Liver (tissue), 9 donors: Measurements from ENCODE around the gene CNOT8. TPM values are rescaled to one million over a fixed set of nuclear protein-coding genes. Genes with fewer than 3 reads are reported as not detected.

Source experiments
- DNase-seq: peaks from one replicate; pipeline ENCODE4 v3.0.0-alpha.2; 2017; ENCODE audit warnings: low spot score
- H3K27ac ChIP-seq, 2 donors: one replicate each; pipeline ENCODE4 v1.7.0; 2013; ENCODE audit warnings: inconsistent platforms in 2 of 2, low read length in 2 of 2, control low read depth in 1 of 2, low read depth in 1 of 2, mild to moderate bottlenecking in 1 of 2
- H3K27me3 ChIP-seq, 4 donors: one replicate each; pipeline versions ENCODE4 v1.6.1 to v1.7.0; 2013; ENCODE audit warnings: low read length in 3 of 4, inconsistent platforms in 1 of 4, mild to moderate bottlenecking in 1 of 4, moderate library complexity in 1 of 4; ENCODE audit not compliant: control insufficient read depth in 4 of 4, insufficient read depth in 4 of 4
- H3K36me3 ChIP-seq, 4 donors: one replicate each; pipeline versions ENCODE4 v1.6.1 to v1.7.0; 2013; ENCODE audit warnings: low read length in 3 of 4, mild to moderate bottlenecking in 3 of 4, low read depth in 1 of 4, moderate library complexity in 1 of 4; ENCODE audit not compliant: control insufficient read depth in 4 of 4, insufficient read depth in 3 of 4
- H3K4me1 ChIP-seq, 4 donors: one replicate each; pipeline versions ENCODE4 v1.6.1 to v1.7.0; 2013; ENCODE audit warnings: low read length in 3 of 4, mild to moderate bottlenecking in 3 of 4, moderate library complexity in 1 of 4; ENCODE audit not compliant: control insufficient read depth in 4 of 4, insufficient read depth in 4 of 4
- H3K4me3 ChIP-seq, 3 donors: one replicate each; pipeline versions ENCODE4 v1.6.1 to v1.7.0; 2013; ENCODE audit warnings: low read length in 3 of 3, control low read depth in 1 of 3, low read depth in 1 of 3, mild to moderate bottlenecking in 1 of 3
- H3K9ac ChIP-seq, 2 donors: one replicate each; pipeline ENCODE4 v1.7.0; 2013; ENCODE audit warnings: low read length in 2 of 2, mild to moderate bottlenecking in 2 of 2, moderate library complexity in 2 of 2, control low read depth in 1 of 2, low read depth in 1 of 2
- H3K9me3 ChIP-seq, 4 donors: one replicate each; pipeline versions ENCODE4 v1.6.1 to v1.7.0; 2013; ENCODE audit warnings: low read length in 3 of 4; ENCODE audit not compliant: control insufficient read depth in 4 of 4
- ATF3 ChIP-seq: IDR thresholded peaks from 2 replicates; pipeline ENCODE4 v1.6.1; 2016; ENCODE audit warnings: antibody characterized with exemption
- EGR1 ChIP-seq, 2 donors: IDR thresholded peaks; 2 replicates each; pipeline ENCODE4 v1.6.1; 2016 to 2018; ENCODE audit warnings: antibody characterized with exemption in 2 of 2, low read depth in 2 of 2
- FOXA1 ChIP-seq: IDR thresholded peaks from 2 replicates; pipeline ENCODE4 v1.6.1; 2016; ENCODE audit warnings: antibody characterized with exemption
- FOXA2 ChIP-seq: IDR thresholded peaks from 2 replicates; pipeline ENCODE4 v1.6.1; 2016; ENCODE audit warnings: antibody characterized with exemption
- GABPA ChIP-seq, 2 donors: IDR thresholded peaks in 1 of 2; conservative IDR thresholded peaks in 1 of 2; 2 replicates each; pipeline ENCODE4 v1.6.1; 2016; ENCODE audit warnings: antibody characterized with exemption in 2 of 2, mild to moderate bottlenecking in 1 of 2, moderate library complexity in 1 of 2
- HNF4A ChIP-seq, 2 donors: conservative IDR thresholded peaks; 2 replicates each; pipeline ENCODE4 v1.6.1; 2016; ENCODE audit warnings: antibody characterized with exemption in 2 of 2, mild to moderate bottlenecking in 2 of 2
- HNF4G ChIP-seq: IDR thresholded peaks from 2 replicates; pipeline ENCODE4 v1.6.1; 2016; ENCODE audit warnings: antibody characterized with exemption
- JUND ChIP-seq, 2 donors: IDR thresholded peaks; 2 replicates each; pipeline ENCODE4 v1.6.1; 2016; ENCODE audit warnings: antibody characterized with exemption in 2 of 2
- MAX ChIP-seq: IDR thresholded peaks from 2 replicates; pipeline ENCODE4 v1.6.1; 2016; ENCODE audit warnings: antibody characterized with exemption
- NR2F2 ChIP-seq: IDR thresholded peaks from 2 replicates; pipeline ENCODE4 v1.6.1; 2016; ENCODE audit warnings: antibody characterized with exemption
- RAD21 ChIP-seq, 2 donors: IDR thresholded peaks; 2 replicates each; pipeline ENCODE4 v1.6.1; 2016; ENCODE audit warnings: antibody characterized with exemption in 2 of 2, mild to moderate bottlenecking in 2 of 2
- REST ChIP-seq: IDR thresholded peaks from 2 replicates; pipeline ENCODE4 v1.6.1; 2016; ENCODE audit warnings: antibody characterized with exemption, mild to moderate bottlenecking
- RXRA ChIP-seq, 2 donors: IDR thresholded peaks; 2 replicates each; pipeline ENCODE4 v1.6.1; 2017 to 2018; ENCODE audit warnings: antibody characterized with exemption in 2 of 2, mild to moderate bottlenecking in 1 of 2
- SP1 ChIP-seq: IDR thresholded peaks from 2 replicates; pipeline ENCODE4 v1.6.1; 2018; ENCODE audit warnings: antibody characterized with exemption, mild to moderate bottlenecking
- TAF1 ChIP-seq: conservative IDR thresholded peaks from 2 replicates; pipeline ENCODE4 v1.6.1; 2016; ENCODE audit warnings: antibody characterized with exemption, mild to moderate bottlenecking
- YY1 ChIP-seq: IDR thresholded peaks from 2 replicates; pipeline ENCODE4 v1.6.1; 2016; ENCODE audit warnings: antibody characterized with exemption, mild to moderate bottlenecking
- WGBS: extraction: QIAGEN DNeasy Blood & Tissue Kit; methylation state at CpG from one replicate; pipeline ENCODE4 v1.1.7; 2013; 5-methylcytosine and 5-hydroxymethylcytosine counted together
- polyA plus RNA-seq, 2 donors: library from polyadenylated mRNA; stranded (reverse) in 1 of 2; unstranded in 1 of 2; fragments of 200-250 nt in 1 of 2; fragments of >200 nt in 1 of 2; fragmentation: Nextera tagmentation in 1 of 2; extraction: Ambion mirVana in 1 of 2; gene quantifications; one replicate each; pipeline versions ENCODE4 v1.2.1 to v1.2.3, GENCODE V29; 2013 to 2015
- total RNA-seq, 2 donors: library from RNA; depleted of rRNA; stranded (reverse); fragments of >200 nt; gene quantifications; one replicate each; pipeline ENCODE4 v1.2.3, GENCODE V29; 2014
- TF ChIP-seq, protein P1 (sequence below): IDR thresholded peaks from 2 replicates; pipeline ENCODE4 v1.6.1; 2016; ENCODE audit warnings: antibody characterized with exemption
- TF ChIP-seq, protein P2 (sequence below): fragments of 150-350 bp; IDR thresholded peaks from 2 replicates; pipeline ENCODE4 v1.5.1; 2017; ENCODE audit warnings: improper control_type of control experiment, low read depth, low read length; ENCODE audit not compliant: missing input control
- donor health status: healthy.
- donor health status: healthy.
- donor health status: healthy.
- donor health status: healthy.
- donor health status: healthy.

CNOT8 gene
- total and polyA plus RNA-seq, 4 donors = 12.6 to 38.9 (median 20.8) TPM

DNA sequence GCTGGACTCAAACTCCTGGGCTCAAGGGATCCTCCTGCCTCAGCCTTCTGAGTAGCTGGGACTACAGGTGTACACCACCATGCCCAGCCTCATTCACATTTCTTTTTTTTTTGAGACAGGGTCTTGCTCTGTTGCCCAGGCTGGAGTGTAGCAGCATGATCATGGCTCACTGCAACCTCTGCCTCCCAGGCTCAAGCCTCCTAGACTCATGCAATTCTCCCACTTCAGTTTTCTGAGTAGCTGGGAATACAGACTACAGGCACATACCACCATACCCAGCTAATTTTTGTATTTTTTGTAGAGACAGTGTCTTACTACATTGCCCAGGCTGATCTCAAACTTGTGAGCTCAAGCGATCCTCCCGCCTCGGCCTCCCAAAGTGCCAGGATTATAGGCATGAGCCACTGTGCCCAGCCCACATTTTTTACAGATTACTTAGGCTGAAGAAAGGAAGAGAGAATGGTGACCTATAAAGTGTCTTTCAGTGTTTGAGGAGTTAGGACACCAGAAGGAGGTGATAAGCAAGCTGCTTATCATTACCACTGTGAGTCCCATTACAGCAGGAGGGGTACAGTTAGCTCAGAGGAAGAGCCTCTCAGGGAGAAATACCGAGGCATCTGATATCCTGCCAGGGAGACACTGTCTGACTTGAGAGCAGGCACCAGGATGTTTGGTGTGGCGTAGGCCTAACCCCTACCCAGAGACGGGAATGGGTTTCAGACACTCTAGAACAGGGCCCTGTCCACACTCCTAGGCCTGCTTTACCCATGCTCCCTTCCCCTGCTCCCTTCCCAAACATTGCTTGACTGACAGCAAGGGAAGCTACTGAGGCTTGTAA, 17.8 kb upstream of the CNOT8 start:
- H3K27ac ChIP-seq = no peak overlapping the region
- DNase-seq = peak; percentile 60
- no peaks in the 10 kb centered on the region for H3K36me3 ChIP-seq
- peaks cover 10 to 28% (median 16%) of the 10 kb centered on the region in 4 donors for H3K4me1 ChIP-seq
- H3K4me3 ChIP-seq = no peak overlapping the region
- no peak overlapping the region for H3K9ac ChIP-seq
- WGBS = 81% methylated on average over 6 of the region's 6 CpGs
- no peak for TF ChIP-seq FOXA2
- TF ChIP-seq ATF3 = no peak
- TF ChIP-seq HNF4A (conservative IDR thresholded peaks at IDR 0.05) = no peak
- no peak for TF ChIP-seq EGR1 (IDR thresholded peaks at IDR 0.05; ENCODE audit: low read depth in 2 of 2)
- TF ChIP-seq, protein P1, sequence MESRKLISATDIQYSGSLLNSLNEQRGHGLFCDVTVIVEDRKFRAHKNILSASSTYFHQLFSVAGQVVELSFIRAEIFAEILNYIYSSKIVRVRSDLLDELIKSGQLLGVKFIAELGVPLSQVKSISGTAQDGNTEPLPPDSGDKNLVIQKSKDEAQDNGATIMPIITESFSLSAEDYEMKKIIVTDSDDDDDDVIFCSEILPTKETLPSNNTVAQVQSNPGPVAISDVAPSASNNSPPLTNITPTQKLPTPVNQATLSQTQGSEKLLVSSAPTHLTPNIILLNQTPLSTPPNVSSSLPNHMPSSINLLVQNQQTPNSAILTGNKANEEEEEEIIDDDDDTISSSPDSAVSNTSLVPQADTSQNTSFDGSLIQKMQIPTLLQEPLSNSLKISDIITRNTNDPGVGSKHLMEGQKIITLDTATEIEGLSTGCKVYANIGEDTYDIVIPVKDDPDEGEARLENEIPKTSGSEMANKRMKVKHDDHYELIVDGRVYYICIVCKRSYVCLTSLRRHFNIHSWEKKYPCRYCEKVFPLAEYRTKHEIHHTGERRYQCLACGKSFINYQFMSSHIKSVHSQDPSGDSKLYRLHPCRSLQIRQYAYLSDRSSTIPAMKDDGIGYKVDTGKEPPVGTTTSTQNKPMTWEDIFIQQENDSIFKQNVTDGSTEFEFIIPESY = no peak
- TF ChIP-seq RAD21 (IDR thresholded peaks at IDR 0.05) = no peak
- no peak for TF ChIP-seq SP1
- TF ChIP-seq NR2F2 = no peak
- TF ChIP-seq, protein P2, sequence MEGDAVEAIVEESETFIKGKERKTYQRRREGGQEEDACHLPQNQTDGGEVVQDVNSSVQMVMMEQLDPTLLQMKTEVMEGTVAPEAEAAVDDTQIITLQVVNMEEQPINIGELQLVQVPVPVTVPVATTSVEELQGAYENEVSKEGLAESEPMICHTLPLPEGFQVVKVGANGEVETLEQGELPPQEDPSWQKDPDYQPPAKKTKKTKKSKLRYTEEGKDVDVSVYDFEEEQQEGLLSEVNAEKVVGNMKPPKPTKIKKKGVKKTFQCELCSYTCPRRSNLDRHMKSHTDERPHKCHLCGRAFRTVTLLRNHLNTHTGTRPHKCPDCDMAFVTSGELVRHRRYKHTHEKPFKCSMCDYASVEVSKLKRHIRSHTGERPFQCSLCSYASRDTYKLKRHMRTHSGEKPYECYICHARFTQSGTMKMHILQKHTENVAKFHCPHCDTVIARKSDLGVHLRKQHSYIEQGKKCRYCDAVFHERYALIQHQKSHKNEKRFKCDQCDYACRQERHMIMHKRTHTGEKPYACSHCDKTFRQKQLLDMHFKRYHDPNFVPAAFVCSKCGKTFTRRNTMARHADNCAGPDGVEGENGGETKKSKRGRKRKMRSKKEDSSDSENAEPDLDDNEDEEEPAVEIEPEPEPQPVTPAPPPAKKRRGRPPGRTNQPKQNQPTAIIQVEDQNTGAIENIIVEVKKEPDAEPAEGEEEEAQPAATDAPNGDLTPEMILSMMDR = no peak
- no peak for TF ChIP-seq REST
- TF ChIP-seq RXRA (IDR thresholded peaks at IDR 0.05) = no peak
- no peak for TF ChIP-seq YY1
- no peaks in the 10 kb centered on the region for H3K27me3 ChIP-seq
- no peaks in the 10 kb centered on the region for H3K9me3 ChIP-seq

DNA sequence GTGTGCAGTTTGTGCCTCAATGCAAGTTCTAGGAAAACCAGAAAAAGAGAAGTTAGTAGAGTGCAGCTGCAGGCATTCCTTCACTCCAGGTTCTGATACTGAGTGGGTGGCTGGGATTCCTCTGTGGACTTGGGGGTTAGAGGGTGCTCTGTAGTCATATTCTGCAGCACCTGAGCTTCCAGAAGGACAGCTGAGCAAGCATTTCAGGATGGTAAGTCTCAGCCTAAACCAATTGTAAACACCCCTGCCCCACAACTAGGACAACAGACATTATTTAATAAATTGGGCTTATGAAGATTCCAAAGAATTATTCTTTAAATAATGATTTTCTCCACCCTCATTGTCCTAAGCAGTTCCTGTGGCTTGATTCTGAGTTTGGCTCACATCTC, 17.2 kb upstream of the CNOT8 start:
- Histone ChIP-seq H3K27ac (no peak overlapping the region), H3K9me3 (no peaks in the 10 kb centered on the region), H3K9ac (no peak overlapping the region), H3K4me3 (no peak overlapping the region), H3K4me1 (peaks cover 10 to 23% (median 14%) of the 10 kb centered on the region in 4 donors), H3K36me3 (no peaks in the 10 kb centered on the region), H3K27me3 (no peaks in the 10 kb centered on the region)
- TF ChIP-seq SP1 = no peak
- TF ChIP-seq, protein P2 = no peak
- TF ChIP-seq NR2F2 = no peak
- TF ChIP-seq, protein P1 = no peak
- TF ChIP-seq HNF4G = no peak
- no peak for TF ChIP-seq ATF3
- TF ChIP-seq RXRA (IDR thresholded peaks at IDR 0.05) = no peak
- TF ChIP-seq RAD21 (IDR thresholded peaks at IDR 0.05) = no peak
- no peak for TF ChIP-seq EGR1 (IDR thresholded peaks at IDR 0.05; ENCODE audit: low read depth in 2 of 2)
- no peak for TF ChIP-seq FOXA2
- no peak for TF ChIP-seq MAX
- no peak for TF ChIP-seq GABPA (IDR thresholded peaks at IDR 0.05 in 1 of 2, conservative IDR thresholded peaks at IDR 0.05 in 1 of 2)
- no peak for TF ChIP-seq TAF1
- TF ChIP-seq HNF4A (conservative IDR thresholded peaks at IDR 0.05) = no peak
- TF ChIP-seq FOXA1 = no peak
- TF ChIP-seq JUND (IDR thresholded peaks at IDR 0.05) = no peak
- no peak for DNase-seq
